ENCODE data around the gene RBPJL.

The RBPJL gene

GRCh38 chr20:45306431-45306982, at the start of gene RBPJL:
TSS of gene RBPJL (plus strand) at chr20:45306840. CDS start at chr20:45306923, 83 bp downstream.
- in situ Hi-C loops (cut with MboI; ENCODE audit: low sequenced_read_pairs): no loop called here

DNA sequence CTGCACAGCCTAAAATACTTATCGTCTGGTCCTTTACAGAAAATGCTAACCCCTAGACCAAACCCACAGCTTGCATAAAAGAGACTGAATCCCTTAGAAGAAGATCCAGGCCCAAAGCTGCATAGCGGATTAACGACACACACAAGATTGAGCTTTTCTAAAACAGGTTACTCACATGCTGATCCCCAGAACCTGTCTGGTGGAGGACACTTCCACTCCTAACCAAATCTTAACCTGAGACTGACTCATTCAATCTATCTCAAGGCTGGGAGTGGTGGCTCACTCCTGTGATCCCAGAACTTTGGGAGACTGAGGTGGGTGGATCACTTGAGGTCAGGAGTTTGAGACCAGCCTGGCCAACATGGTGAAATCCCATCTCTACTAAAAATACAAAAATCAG, 49.5 kb upstream of the RBPJL start:
- in situ Hi-C loops (cut with MboI; ENCODE audit: low sequenced_read_pairs): no loop called here

DNA sequence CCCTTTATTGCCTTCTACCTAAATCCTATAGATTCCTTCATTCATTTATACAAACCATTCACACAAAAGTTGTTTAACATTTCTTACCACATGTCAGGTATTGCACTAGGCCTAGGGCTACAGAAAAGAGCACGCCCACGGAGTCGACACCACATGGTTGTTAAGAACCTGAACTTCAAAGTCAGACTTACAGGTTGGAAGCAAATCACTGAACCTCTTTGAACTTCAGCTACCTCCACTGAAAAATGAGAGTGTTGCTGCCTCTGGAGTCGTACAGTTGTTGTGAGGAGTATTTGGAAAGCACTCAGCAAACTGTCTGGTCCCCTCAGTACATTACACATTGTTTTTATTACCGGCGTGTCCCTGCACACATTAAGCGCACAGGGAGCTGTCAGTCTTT, 48.9 kb upstream of the RBPJL start:
- in situ Hi-C loops (cut with MboI; ENCODE audit: low sequenced_read_pairs): no loop called here

DNA sequence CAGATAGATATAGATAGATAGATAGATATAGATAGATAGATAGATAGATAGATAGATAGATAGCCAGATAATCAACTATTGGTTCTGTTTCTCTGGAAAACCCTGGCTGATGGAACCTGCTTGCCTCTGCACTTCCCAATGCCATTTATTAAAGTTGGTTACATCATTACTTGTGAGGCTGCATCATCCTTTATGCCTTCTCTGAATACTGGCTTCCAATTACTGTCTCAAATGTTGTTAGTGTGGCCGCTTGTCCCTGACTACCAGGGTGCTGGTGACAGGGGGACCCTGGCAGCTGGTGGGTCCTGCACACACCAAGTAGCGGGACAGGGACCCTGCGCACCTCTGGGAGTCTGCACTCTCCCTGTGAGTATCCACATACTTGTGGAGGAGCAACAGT, 48.4 kb upstream of the RBPJL start:
- in situ Hi-C loops (cut with MboI; ENCODE audit: low sequenced_read_pairs): no loop called here

DNA sequence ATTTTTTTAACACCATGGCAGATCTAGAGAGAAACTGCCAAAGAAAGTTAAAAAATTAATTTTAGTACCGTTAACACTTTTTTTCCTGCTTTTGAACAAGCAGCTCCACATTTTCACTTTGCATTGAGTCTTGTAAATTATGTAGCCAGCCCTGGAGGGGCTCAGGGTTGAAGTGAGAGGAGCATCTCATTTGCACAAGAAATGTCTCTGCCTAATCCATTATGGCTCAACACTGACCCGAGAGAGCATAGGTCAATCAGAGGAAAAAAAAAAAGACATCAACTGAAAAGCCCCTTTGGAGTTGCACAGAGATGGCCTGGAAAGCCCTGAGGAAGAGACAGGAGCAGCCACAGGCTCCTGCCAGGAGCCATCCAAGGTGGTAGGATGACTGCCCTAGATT, 48.0 kb upstream of the RBPJL start:
- in situ Hi-C loops (cut with MboI; ENCODE audit: low sequenced_read_pairs): no loop called here

DNA sequence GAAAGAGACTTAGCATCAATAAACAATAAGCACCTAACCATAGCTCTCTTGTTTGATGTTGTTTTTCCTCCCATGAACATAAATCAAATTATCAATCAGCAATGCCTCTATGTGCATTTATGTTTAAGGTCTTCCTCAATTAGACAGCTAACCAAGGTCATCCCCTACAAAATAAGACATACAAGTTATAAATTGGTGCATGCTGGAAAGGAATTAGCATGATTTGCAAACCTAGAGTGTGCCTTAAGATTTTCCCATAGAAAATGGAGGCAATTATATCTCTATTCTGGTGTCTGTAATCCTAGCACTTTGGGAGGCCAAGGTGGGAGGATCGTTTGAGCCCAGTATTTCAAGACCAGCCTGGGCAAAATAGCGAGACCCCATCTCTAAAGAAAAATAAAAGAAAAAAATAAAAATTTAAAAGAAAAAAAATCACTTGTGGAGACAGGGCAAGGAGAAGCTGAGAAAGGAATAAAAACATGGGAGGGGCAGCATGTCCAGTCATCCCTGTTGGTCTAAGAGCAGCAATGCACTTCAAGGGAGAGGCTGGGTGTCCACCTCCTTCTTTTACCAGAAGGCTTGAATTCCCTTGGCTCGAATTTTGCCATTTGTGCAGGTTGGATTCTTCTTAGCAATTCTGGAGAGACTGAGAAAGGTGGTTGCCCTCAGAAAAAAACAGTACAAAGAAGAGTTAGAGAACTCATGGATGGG, 42.9 kb upstream of the RBPJL start:
- in situ Hi-C loops (cut with MboI; ENCODE audit: low sequenced_read_pairs): no loop called here

DNA sequence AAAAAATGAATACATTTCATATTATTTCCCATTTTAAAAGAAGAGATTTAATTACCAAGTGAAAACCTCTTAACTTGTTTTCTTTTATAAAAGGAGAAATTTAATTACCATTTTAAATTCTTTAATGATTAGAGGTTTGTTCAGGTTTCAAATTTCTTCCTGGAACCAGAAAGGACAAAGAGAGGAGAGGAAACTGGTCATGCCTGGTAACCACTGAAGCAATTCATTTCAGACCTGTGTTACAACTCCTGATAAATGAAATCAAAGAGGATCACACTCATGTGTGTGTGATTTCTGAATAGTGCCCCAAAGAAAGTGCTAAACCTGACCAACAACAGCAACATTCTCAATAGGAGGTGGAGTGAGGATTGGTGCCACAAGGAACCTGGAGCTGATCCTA, 39.7 kb upstream of the RBPJL start:
- in situ Hi-C loops (cut with MboI; ENCODE audit: low sequenced_read_pairs): no loop called here

- in situ Hi-C loops (cut with MboI; ENCODE audit: low sequenced_read_pairs): no loop called here
These were observed 38.1 kb upstream of the RBPJL start for GRCh38 chr20:45268531-45268930.

- in situ Hi-C loops (cut with MboI; ENCODE audit: low sequenced_read_pairs): no loop called here
These were observed 37.6 kb upstream of the RBPJL start for GRCh38 chr20:45269056-45269455.

DNA sequence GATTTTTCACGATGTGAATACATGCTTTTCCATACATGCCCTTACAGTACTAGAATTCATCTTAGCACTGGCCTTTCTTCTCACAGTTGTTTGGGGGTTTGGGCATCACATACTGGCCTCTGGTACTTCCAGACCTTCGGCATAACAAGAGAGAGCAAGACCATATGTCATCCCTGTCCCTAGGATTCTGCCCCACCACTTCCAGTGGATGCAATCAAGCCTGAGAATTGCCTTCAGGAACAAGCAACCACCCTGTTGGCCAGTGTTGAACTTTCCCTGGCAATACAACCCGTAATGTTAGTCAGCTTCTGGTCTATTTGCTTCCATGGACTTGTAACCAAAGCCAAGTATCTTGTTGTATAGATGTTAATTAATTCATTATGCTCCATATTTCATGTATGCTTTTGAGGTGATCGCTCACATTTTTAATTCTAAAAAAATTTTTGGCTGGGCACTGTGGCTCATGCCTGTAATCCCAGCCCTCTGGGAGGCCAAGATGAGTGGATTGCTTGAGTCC, 36.8 kb upstream of the RBPJL start:
- in situ Hi-C loops (cut with MboI; ENCODE audit: low sequenced_read_pairs): no loop called here

DNA sequence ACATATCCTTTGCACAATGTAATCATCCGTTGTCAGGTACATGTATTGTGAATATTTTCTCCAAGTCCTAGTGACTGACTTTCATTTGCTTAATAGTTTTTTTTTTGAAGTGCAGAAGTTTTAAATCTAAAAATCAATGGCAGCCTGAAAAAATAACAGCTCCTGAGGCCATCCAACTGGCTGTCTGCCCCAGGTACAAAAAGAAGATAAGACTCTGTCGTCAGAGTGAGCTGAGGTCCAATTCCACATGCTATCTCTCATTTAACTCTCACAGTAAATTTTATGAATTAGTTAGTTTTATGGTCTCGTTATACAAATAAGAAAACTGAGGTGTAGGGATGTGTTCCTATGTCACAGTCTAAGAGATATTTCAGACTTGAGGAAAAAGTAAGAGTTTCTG, 31.3 kb upstream of the RBPJL start:
- in situ Hi-C loops (cut with MboI; ENCODE audit: low sequenced_read_pairs): no loop called here

DNA sequence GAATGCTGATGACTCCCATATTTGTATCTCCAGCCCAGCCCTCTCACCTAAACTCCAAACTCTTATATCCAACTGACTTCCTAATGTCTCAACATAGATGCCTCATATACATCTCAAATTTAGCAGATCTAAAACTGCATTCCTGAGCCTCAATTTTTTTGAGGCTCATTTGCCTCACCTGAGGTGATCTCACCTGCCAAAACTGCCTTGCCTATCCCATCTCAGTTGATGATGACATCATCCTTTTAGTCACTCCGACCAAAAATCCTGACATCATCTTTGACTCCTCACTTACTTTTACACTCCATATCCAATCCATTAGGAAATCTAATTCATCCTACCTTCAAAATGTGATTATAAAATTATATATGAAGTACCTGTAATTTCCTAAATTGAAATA, 26.6 kb upstream of the RBPJL start:
- in situ Hi-C loops (cut with MboI; ENCODE audit: low sequenced_read_pairs): no loop called here

GRCh38 chr20:45282700-45283550, 23.7 kb upstream of the RBPJL start:
- in situ Hi-C loops (cut with MboI; ENCODE audit: low sequenced_read_pairs): no loop called here

GRCh38 chr20:45283551-45284057, 23.0 kb upstream of the RBPJL start:
- in situ Hi-C loops (cut with MboI; ENCODE audit: low sequenced_read_pairs): no loop called here

- in situ Hi-C loops (cut with MboI; ENCODE audit: low sequenced_read_pairs): no loop called here
These were observed 18.3 kb upstream of the RBPJL start for GRCh38 chr20:45288376-45288775.

DNA sequence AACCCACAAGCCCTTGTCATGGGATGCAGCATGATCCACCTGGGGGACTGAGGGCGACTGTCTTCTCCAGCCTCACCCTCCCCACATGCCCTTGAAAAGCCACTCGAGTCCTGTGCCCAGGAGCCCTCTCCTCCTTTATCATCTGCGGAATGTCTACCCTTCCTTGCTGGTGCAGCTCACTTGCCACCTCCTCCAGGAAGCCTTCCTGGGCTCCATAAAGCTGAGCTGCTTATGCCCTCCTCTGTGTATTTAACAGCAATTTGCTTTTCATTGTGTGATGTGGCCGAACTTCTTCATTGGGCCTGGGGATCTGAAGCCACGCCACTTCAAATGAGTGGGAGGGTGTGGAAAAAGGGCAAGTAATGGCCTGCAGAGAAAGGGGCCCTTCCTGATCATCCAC, 17.8 kb upstream of the RBPJL start:
- in situ Hi-C loops (cut with MboI; ENCODE audit: low sequenced_read_pairs): no loop called here

DNA sequence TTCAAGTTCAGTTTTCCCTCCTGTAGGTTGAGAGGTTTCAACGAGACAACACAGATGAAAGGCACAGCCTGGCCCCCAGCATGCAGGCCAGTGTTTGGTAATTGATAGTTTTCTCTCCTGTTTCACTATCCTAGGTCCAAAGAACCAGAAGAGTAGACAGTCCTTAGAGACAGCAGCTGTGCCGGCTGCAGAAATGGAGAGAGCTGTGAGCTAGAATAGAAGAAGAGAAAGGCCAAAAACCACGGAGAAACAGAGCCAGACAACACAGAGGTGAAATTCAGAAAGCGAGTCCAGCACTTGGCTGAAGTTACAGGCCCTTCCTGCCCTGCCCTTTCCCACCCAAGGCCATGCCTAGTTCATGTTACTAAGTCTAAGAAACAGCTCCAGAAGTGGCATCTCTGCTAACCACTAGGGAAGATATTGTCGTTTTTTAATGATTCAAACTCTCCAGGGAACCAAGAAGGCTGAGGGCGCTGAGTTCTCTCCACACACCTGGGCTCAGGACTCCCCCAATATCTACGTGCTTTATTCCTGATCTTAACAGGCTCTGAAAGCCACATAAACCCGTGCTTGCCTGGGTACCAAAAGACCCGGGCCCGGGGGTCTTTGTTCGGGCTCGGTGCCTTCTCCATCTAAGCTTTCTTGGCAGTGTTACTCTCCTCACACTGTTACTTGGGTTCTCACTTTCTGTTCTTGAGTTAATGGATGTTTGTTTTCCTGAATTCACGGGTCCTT, 16.5 kb upstream of the RBPJL start:
- in situ Hi-C loops (cut with MboI; ENCODE audit: low sequenced_read_pairs): no loop called here

DNA sequence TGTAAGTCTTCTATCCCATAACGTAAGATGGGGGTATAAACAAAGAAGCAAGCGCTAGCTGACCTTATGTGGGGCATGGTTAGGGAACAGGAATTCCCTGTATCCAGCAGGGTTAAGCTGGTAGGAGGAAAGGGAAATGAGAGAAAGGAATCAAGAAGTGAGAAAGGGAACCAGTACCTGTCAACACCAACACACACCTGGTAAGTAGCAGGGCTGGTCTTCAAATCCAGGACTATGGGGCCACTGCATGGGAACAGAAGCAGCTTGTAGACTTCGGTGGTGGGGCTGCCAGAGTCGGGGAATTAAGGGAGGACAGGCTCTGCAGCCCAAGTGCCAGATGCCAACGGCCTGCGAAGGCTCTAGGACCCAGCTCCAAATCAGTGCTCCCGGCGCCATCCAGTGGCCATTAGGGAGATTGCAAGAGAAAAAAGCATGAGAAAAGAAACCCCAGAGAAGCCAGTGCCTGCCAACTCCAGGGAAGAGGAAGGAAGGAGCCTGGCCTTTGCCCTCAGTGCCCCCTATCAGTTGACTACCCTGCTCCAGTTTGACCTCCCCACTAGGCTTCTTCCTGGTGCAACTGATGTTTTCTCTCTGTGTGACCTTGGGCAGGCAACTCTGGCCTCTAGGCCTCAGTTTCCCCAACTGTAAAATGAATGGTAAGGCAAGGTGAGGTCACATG, 15.8 kb upstream of the RBPJL start:
- in situ Hi-C loops (cut with MboI; ENCODE audit: low sequenced_read_pairs): no loop called here

DNA sequence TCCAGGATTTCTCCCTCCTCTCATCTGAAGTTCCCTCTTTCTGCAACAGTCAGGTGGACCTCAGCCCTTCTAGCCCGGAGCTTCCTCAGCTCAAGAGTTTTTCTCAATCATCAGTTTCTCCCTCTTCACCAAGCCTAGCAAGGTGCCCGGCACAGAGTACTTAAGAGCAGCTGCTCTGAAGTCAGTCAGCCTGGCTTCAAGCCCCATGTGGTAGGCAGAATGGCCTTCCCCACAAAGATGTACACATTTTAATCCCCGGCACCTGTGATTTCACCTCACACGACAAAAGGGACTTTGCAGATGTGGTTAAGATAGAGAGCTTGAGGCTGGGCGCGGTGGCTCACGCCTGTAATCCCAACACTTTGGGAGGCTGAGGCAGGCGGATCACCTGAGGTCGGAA, 15.1 kb upstream of the RBPJL start:
- in situ Hi-C loops (cut with MboI; ENCODE audit: low sequenced_read_pairs): no loop called here

GRCh38 chr20:45292343-45292742, 14.3 kb upstream of the RBPJL start:
- in situ Hi-C loops (cut with MboI; ENCODE audit: low sequenced_read_pairs): no loop called here

Data from HL-60/S4 treated with retinoic acid at 250 ng/mL for 4 days and 3 days (cell line).